HG02798 (cell line): ENCODE data around the gene SEH1L.
A peak's percentile ranks its signal among the peaks of the same experiment; 100 is the strongest.
"Not testable (repeated sequence)": the region's sequence is repeated elsewhere in the genome, so short reads cannot be mapped to it uniquely, and the experiment has no call there.

Experiments
- ATAC-seq: cut with Tn5 transposase; IDR thresholded peaks from one replicate; pipeline ENCODE4 v1.9.1; 2021; ENCODE audit warnings: mild to moderate bottlenecking; ENCODE audit not compliant: unreplicated experiment, poor library complexity

Gene SEH1L

GRCh38 chr18:12934454-12935071 is 13.2 kb upstream of the SEH1L start:
- peak; percentile 57 for ATAC-seq

GRCh38 chr18:12939162-12939561 is 8.6 kb upstream of the SEH1L start:
- ATAC-seq = no peak

GRCh38 chr18:12943215-12943614 is 4.6 kb upstream of the SEH1L start:
- no peak for ATAC-seq

GRCh38 chr18:12944709-12945108 is 3.1 kb upstream of the SEH1L start:
- no peak for ATAC-seq

- ATAC-seq = no peak
These were observed 1.1 kb upstream of the SEH1L start for GRCh38 chr18:12946549-12947284.

- ATAC-seq = peak; percentile 84
These were observed 416 bp downstream of the SEH1L start for GRCh38 chr18:12948050-12948804.

- ATAC-seq = no peak
These were observed 10.7 kb downstream of the SEH1L start for GRCh38 chr18:12958478-12958877.

- no peak for ATAC-seq
These were observed 12.6 kb downstream of the SEH1L start for GRCh38 chr18:12960395-12960794.

- no peak for ATAC-seq
These were observed 13.1 kb downstream of the SEH1L start for GRCh38 chr18:12960853-12961397.

GRCh38 chr18:12963069-12963468 is 15.3 kb downstream of the SEH1L start:
- no peak for ATAC-seq

- no peak for ATAC-seq
These were observed 20.3 kb downstream of the SEH1L start for GRCh38 chr18:12968115-12968514.

- ATAC-seq = no peak
These were observed 20.8 kb downstream of the SEH1L start for GRCh38 chr18:12968619-12969018.

GRCh38 chr18:12973562-12974213 is 25.9 kb downstream of the SEH1L start:
- ATAC-seq = no peak

GRCh38 chr18:12975488-12975887 is 27.7 kb downstream of the SEH1L start:
- no peak for ATAC-seq

- no peak for ATAC-seq
These were observed 28.5 kb downstream of the SEH1L start for GRCh38 chr18:12976305-12976704.

GRCh38 chr18:12980065-12980464 is 32.3 kb downstream of the SEH1L start:
- ATAC-seq = not testable (repeated sequence)

- ATAC-seq = no peak
These were observed 41.7 kb downstream of the SEH1L start for GRCh38 chr18:12989397-12990122.

- no peak for ATAC-seq
These were observed 42.3 kb downstream of the SEH1L start for GRCh38 chr18:12990123-12990475.

GRCh38 chr18:12990641-12990966 is 42.8 kb downstream of the SEH1L start:
- ATAC-seq = no peak
